SK-N-SH (cell line): ENCODE measurements around the gene SQOR. TPM values are rescaled to one million over a fixed set of nuclear protein-coding genes. Genes with fewer than 3 reads are reported as not detected.

Experiments used
- CTCF ChIA-PET: fragments of 300-600, 350-600 bp; formaldehyde crosslinking; extraction: SDS; loops from one replicate; lab custom pipeline; 2021; lab: Yijun Ruan, JAX
- POLR2A ChIA-PET: fragments of 350-600 bp; sonication (Branson Sonifier 250); formaldehyde crosslinking; extraction: SDS; loops from one replicate; lab custom pipeline; 2020; ENCODE audit warnings: antibody characterized with exemption, inconsistent platforms; lab: Yijun Ruan, JAX
- DNase-seq: peaks from one replicate; pipeline ENCODE4 v3.0.0; 2012
- H2AFZ ChIP-seq: fragments of 200-600 bp; sonication (generic); 2 replicates; pipeline ENCODE4 v1.8.1; 2016; ENCODE audit warnings: antibody characterized with exemption, mild to moderate bottlenecking, low read depth
- H3F3A ChIP-seq: fragments of 200-600 bp; sonication (generic); replicated peaks from 2 replicates; pipeline ENCODE3; 2016; ENCODE audit warnings: antibody characterized with exemption, mild to moderate bottlenecking; ENCODE audit not compliant: insufficient read depth
- H3K27ac ChIP-seq, 2 experiments: fragments of 200-500 bp in 1 of 2; fragments of 200-600 bp in 1 of 2; sonication (Bioruptor generic) in 1 of 2; sonication (generic), shearing (Covaris generic) in 1 of 2; 2 replicates each; pipeline versions ENCODE4 v1.5.1 to v1.6.1; 2014 to 2016; ENCODE audit warnings: low read depth in 2 of 2, inconsistent platforms in 1 of 2, low read length in 1 of 2, mild to moderate bottlenecking in 1 of 2, mixed read lengths in 1 of 2
- H3K27me3 ChIP-seq: fragments of 200-600 bp; sonication (generic), shearing (Covaris generic); 2 replicates; pipeline ENCODE4 v1.6.1; 2016; ENCODE audit warnings: mixed run types; ENCODE audit not compliant: insufficient read depth
- H3K36me3 ChIP-seq, 2 experiments: fragments of 200-500 bp in 1 of 2; fragments of 200-600 bp in 1 of 2; sonication (Bioruptor generic) in 1 of 2; sonication (generic) in 1 of 2; replicated peaks in 1 of 2; 2 replicates each; pipeline versions ENCODE3 to v1.5.1; 2014 to 2016; ENCODE audit warnings: low read length in 1 of 2, mild to moderate bottlenecking in 1 of 2; ENCODE audit not compliant: insufficient read depth in 2 of 2, control insufficient read depth in 1 of 2
- H3K4me1 ChIP-seq, 2 experiments: fragments of 200-500 bp in 1 of 2; fragments of 200-600 bp in 1 of 2; sonication (Bioruptor generic) in 1 of 2; sonication (generic), shearing (Covaris generic) in 1 of 2; 2 replicates each; pipeline versions ENCODE4 v1.5.1 to v1.6.1; 2014 to 2016; ENCODE audit warnings: low read depth in 1 of 2, low read length in 1 of 2, mixed run types in 1 of 2; ENCODE audit not compliant: insufficient read depth in 2 of 2, control insufficient read depth in 1 of 2
- H3K4me2 ChIP-seq: fragments of 200-600 bp; sonication (generic), shearing (Covaris generic); 2 replicates; pipeline ENCODE4 v1.6.1; 2017; ENCODE audit warnings: mixed run types
- H3K4me3 ChIP-seq, 2 experiments: fragments of 200-500 bp in 1 of 2; fragments of 200-600 bp in 1 of 2; sonication (Bioruptor generic) in 1 of 2; sonication (generic), shearing (Covaris generic) in 1 of 2; 2 replicates each; pipeline versions ENCODE4 v1.5.1 to v1.8.1; 2014 to 2016; ENCODE audit warnings: low read depth in 2 of 2, inconsistent platforms in 1 of 2, low read length in 1 of 2, mild to moderate bottlenecking in 1 of 2, mixed read lengths in 1 of 2, moderate library complexity in 1 of 2
- H3K79me2 ChIP-seq: fragments of 200-600 bp; sonication (generic); 2 replicates; pipeline ENCODE4 v1.8.1; 2017; ENCODE audit warnings: mild to moderate bottlenecking; ENCODE audit not compliant: insufficient read depth
- H3K9ac ChIP-seq: fragments of 200-600 bp; sonication (generic); 2 replicates; pipeline ENCODE4 v1.6.1; 2017; ENCODE audit warnings: mixed run types
- H3K9me2 ChIP-seq: fragments of 200-600 bp; sonication (generic); 2 replicates; pipeline ENCODE4 v1.6.1; 2017; ENCODE audit warnings: mixed run types
- H3K9me3 ChIP-seq: fragments of 200-600 bp; sonication (generic); 2 replicates; pipeline ENCODE4 v1.6.1; 2017; ENCODE audit warnings: mixed run types, mild to moderate bottlenecking, moderate library complexity
- H4K20me1 ChIP-seq: fragments of 200-600 bp; sonication (generic); 2 replicates; pipeline ENCODE4 v1.6.1; 2017; ENCODE audit warnings: mild to moderate bottlenecking, mixed run types; ENCODE audit not compliant: insufficient read depth
- CHD2 ChIP-seq: fragments of 150-350 bp; IDR thresholded peaks from 2 replicates; pipeline ENCODE4 v1.6.1; 2018; ENCODE audit warnings: low read length; ENCODE audit not compliant: partially characterized antibody
- ELF1 ChIP-seq: IDR thresholded peaks from 2 replicates; pipeline ENCODE4 v1.4.0; 2012
- FOSL2 ChIP-seq: IDR thresholded peaks from 2 replicates; pipeline ENCODE4 v1.4.0; 2012; ENCODE audit warnings: low read depth, mild to moderate bottlenecking, moderate library complexity, borderline replicate concordance
- FOXJ3 ChIP-seq: sonication (generic); formaldehyde crosslinking; IDR thresholded peaks from 2 replicates; pipeline ENCODE4 v1.5.1; 2020; ENCODE audit warnings: mild to moderate bottlenecking, missing genetic modification reagents
- GABPA ChIP-seq: IDR thresholded peaks from 2 replicates; pipeline ENCODE4 v1.4.0; 2012; ENCODE audit warnings: low read depth, mild to moderate bottlenecking
- POLR2AphosphoS5 ChIP-seq: IDR thresholded peaks from 2 replicates; pipeline ENCODE4 v1.6.1; 2012; ENCODE audit warnings: low read depth, low read length
- TCF12 ChIP-seq: IDR thresholded peaks from 2 replicates; pipeline ENCODE4 v1.4.0; 2012
- WGBS: methylation state at CpG from one replicate; pipeline ENCODE4 v1.1.6; 2017; ENCODE audit warnings: low lambda C conversion rate; 5-methylcytosine and 5-hydroxymethylcytosine counted together
- polyA plus RNA-seq, 3 experiments: library from polyadenylated mRNA; depleted of rRNA; stranded (reverse); fragments of >200 nt; gene quantifications; 2 replicates each; pipeline ENCODE4 v1.2.3, GENCODE V29; 2012
- TF ChIP-seq, protein P1 (sequence below): fragments of 150-350 bp; IDR thresholded peaks from 2 replicates; pipeline ENCODE4 v1.6.1; 2017; ENCODE audit warnings: antibody characterized with exemption, low read length, low read depth, borderline replicate concordance
- TF ChIP-seq, protein P2 (sequence below): IDR thresholded peaks from 2 replicates; pipeline ENCODE4 v1.4.0; 2012; ENCODE audit warnings: low read depth, borderline replicate concordance
- TF ChIP-seq, protein P3 (sequence below): IDR thresholded peaks from 2 replicates; pipeline ENCODE4 v1.6.1; 2012; ENCODE audit warnings: mild to moderate bottlenecking, low read depth, low read length, moderate library complexity
- TF ChIP-seq, protein P4 (sequence below): IDR thresholded peaks from 2 replicates; pipeline ENCODE4 v1.4.0; 2012; ENCODE audit warnings: low read depth
- TF ChIP-seq, protein P5 (sequence below): IDR thresholded peaks from 2 replicates; pipeline ENCODE4 v1.4.0; 2012; ENCODE audit warnings: low read depth, borderline replicate concordance

SQOR gene
- polyA plus RNA-seq, 1 of the 3 experiments (the other 2 are of a cell fraction): 7.8 TPM

DNA sequence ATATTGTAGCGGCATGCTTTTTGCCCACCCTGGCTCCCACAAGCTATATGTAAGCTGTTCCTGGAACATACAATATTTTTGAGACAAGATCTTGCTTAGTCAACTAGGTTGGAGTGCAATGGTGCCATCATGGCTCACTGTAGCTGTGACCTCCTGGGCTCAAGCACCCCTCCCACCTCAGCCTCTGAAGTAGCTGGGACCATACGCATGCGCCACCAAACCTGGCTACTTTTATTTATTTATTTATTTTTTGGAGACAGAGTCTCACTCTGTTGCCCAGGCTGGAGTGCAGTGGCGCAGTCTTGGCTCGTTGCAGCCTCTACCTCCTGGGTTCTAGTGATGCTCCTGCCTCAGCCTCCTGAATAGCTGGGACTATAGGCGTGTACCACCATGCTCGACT is 6.7 kb upstream of the SQOR start (continued):
- no peak for TF ChIP-seq FOSL2
- TF ChIP-seq, all 33 proteins: peak for 0

DNA sequence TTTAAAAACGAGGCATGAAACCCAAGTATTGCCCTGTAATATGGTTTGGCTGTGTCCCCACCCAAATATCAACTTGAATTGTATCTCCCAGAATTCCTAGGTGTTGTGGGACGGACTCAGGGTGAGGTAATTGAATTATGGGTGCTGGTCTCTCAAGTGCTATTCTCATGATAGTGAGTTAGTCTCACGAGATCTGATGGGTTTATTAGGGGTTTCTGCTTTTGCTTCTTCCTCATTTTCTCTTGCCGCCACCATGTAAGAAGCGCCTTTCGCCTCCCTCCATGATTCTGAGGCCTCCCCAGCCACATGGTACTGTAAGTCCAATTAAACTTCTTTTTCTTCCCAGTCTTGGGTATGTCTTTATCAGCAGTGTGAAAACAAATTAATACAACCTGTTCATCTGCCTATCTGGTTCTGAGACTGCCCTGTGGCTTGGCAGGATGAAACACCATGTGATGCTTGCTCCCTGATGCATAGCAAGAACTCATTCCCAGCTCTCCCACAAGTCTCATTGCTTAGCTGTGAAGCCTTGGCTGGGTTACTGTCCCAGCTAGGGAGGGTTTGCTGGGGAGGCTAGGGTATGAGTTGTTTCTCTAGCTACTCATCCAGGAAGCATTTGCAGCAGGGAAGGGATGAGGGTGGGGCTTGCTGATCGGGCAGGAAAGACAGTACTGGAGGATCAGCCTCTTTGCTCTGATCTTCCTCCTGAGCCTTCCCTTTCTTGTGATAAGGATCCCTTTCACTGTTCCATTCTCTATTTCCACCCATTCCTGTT is 3.7 kb upstream of the SQOR start:
- DNase-seq: no peak
- Histone ChIP-seq H3K9me2 (no peaks in the 10 kb centered on the region), H3K9ac (no peak overlapping the region), H3K9me3 (peaks cover 3% of the 10 kb centered on the region; the same call in 1 of the 2 replicates), H2AFZ (peak overlapping the region; percentile 86), H3K4me2 (peak overlapping the region; percentile 67), H3K4me1 (peaks cover 3 to 8% of the 10 kb centered on the region in 2 experiments; a peak in 2 of 4 replicates), H4K20me1 (no peaks in the 10 kb centered on the region), H3K79me2 (no peaks in the 10 kb centered on the region), H3F3A (peaks cover 3% of the 10 kb centered on the region), H3K27ac (peak overlapping the region in 1 of 2 experiments; percentile 65; a peak in 2 of 4 replicates), H3K27me3 (no peaks in the 10 kb centered on the region), H3K36me3 (no peaks in the 10 kb centered on the region), H3K4me3 (peak overlapping the region in 1 of 2 experiments; percentile 14; a peak in 1 of 4 replicates)
- TF ChIP-seq POLR2AphosphoS5 (no peak), CHD2 (no peak), ELF1 (peak; percentile 41; the same call in 1 of the 2 replicates), TCF12 (no peak), FOXJ3 (CRISPR knock-in tag) (no peak), FOSL2 (peak; percentile 26; the same call in 1 of the 2 replicates), GABPA (0 out of 2 replicates have a peak, but pooled peaks have one; percentile 20)
- TF ChIP-seq, protein P1, sequence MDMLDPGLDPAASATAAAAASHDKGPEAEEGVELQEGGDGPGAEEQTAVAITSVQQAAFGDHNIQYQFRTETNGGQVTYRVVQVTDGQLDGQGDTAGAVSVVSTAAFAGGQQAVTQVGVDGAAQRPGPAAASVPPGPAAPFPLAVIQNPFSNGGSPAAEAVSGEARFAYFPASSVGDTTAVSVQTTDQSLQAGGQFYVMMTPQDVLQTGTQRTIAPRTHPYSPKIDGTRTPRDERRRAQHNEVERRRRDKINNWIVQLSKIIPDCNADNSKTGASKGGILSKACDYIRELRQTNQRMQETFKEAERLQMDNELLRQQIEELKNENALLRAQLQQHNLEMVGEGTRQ: no peak
- TF ChIP-seq, protein P2, sequence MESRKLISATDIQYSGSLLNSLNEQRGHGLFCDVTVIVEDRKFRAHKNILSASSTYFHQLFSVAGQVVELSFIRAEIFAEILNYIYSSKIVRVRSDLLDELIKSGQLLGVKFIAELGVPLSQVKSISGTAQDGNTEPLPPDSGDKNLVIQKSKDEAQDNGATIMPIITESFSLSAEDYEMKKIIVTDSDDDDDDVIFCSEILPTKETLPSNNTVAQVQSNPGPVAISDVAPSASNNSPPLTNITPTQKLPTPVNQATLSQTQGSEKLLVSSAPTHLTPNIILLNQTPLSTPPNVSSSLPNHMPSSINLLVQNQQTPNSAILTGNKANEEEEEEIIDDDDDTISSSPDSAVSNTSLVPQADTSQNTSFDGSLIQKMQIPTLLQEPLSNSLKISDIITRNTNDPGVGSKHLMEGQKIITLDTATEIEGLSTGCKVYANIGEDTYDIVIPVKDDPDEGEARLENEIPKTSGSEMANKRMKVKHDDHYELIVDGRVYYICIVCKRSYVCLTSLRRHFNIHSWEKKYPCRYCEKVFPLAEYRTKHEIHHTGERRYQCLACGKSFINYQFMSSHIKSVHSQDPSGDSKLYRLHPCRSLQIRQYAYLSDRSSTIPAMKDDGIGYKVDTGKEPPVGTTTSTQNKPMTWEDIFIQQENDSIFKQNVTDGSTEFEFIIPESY: no peak
- TF ChIP-seq, protein P3, sequence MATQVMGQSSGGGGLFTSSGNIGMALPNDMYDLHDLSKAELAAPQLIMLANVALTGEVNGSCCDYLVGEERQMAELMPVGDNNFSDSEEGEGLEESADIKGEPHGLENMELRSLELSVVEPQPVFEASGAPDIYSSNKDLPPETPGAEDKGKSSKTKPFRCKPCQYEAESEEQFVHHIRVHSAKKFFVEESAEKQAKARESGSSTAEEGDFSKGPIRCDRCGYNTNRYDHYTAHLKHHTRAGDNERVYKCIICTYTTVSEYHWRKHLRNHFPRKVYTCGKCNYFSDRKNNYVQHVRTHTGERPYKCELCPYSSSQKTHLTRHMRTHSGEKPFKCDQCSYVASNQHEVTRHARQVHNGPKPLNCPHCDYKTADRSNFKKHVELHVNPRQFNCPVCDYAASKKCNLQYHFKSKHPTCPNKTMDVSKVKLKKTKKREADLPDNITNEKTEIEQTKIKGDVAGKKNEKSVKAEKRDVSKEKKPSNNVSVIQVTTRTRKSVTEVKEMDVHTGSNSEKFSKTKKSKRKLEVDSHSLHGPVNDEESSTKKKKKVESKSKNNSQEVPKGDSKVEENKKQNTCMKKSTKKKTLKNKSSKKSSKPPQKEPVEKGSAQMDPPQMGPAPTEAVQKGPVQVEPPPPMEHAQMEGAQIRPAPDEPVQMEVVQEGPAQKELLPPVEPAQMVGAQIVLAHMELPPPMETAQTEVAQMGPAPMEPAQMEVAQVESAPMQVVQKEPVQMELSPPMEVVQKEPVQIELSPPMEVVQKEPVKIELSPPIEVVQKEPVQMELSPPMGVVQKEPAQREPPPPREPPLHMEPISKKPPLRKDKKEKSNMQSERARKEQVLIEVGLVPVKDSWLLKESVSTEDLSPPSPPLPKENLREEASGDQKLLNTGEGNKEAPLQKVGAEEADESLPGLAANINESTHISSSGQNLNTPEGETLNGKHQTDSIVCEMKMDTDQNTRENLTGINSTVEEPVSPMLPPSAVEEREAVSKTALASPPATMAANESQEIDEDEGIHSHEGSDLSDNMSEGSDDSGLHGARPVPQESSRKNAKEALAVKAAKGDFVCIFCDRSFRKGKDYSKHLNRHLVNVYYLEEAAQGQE: no peak
- TF ChIP-seq, protein P4, sequence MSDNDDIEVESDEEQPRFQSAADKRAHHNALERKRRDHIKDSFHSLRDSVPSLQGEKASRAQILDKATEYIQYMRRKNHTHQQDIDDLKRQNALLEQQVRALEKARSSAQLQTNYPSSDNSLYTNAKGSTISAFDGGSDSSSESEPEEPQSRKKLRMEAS: 0 out of 2 replicates have a peak, but pooled peaks have one; percentile 22
- TF ChIP-seq, protein P5, sequence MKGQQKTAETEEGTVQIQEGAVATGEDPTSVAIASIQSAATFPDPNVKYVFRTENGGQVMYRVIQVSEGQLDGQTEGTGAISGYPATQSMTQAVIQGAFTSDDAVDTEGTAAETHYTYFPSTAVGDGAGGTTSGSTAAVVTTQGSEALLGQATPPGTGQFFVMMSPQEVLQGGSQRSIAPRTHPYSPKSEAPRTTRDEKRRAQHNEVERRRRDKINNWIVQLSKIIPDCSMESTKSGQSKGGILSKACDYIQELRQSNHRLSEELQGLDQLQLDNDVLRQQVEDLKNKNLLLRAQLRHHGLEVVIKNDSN: peak; percentile 39; the same call in 1 of the 2 replicates
- ChIA-PET POLR2A (no interaction called here), CTCF (interaction anchor here (0.6 kb wide), 1 partner anchor 13 kb away, joined by 3 read pairs; no protein-coding TSS in a partner anchor)
- 73% methylated on average over 7 of the region's 7 CpGs for WGBS
